ENCODE data around the gene MIER2. TPM values are rescaled to one million over a fixed set of nuclear protein-coding genes. Genes with fewer than 3 reads are reported as not detected.

Gene MIER2
- polyA plus RNA-seq, 1 of the 3 experiments (the other 2 are of a cell fraction) = 15.9 TPM

GRCh38 chr19:335072-335471 is 9.5 kb downstream of the MIER2 start (continued):
- TF ChIP-seq ZBTB33 (IDR thresholded peaks at IDR 0.05; ENCODE audit: borderline replicate concordance, low read depth) = no peak
- no peak for TF ChIP-seq EZH2phosphoT487 (IDR thresholded peaks at IDR 0.05; ENCODE audit: borderline replicate concordance, low read depth)
- no peak for TF ChIP-seq RFX5 (IDR thresholded peaks at IDR 0.05; ENCODE audit: low read length)
- no peak for TF ChIP-seq EP300 (IDR thresholded peaks at IDR 0.05; ENCODE audit: borderline replicate concordance in 1 of 2, low read depth in 1 of 2, low read length in 1 of 2)
- TF ChIP-seq YY1 (IDR thresholded peaks at IDR 0.05; ENCODE audit: low read depth) = no peak

GRCh38 chr19:334296-335071 is 10.1 kb downstream of the MIER2 start:
- Histone ChIP-seq H3K4me1 (ENCODE audit: control insufficient read depth in 1 of 2, insufficient read depth in 2 of 2, low read depth in 1 of 2, low read length in 1 of 2) (no peaks in the 10 kb centered on the region), H3K27ac (ENCODE audit: low read depth in 2 of 2, low read length in 1 of 2) (no peak overlapping the region), H3F3A (replicated peaks; ENCODE audit: insufficient read depth) (no peaks in the 10 kb centered on the region), H3K9ac (no peak overlapping the region), H3K9me2 (no peaks in the 10 kb centered on the region), H3K9me3 (no peaks in the 10 kb centered on the region), H3K79me2 (ENCODE audit: insufficient read depth) (peaks cover 72% of the 10 kb centered on the region), H3K27me3 (ENCODE audit: insufficient read depth) (no peaks in the 10 kb centered on the region), H4K20me1 (ENCODE audit: insufficient read depth) (peaks cover 42% of the 10 kb centered on the region), H3K4me2 (no peak overlapping the region), H3K36me3 (replicated peaks in 1 of 2; ENCODE audit: control insufficient read depth in 1 of 2, insufficient read depth in 2 of 2, low read length in 1 of 2) (peaks cover 4 to 25% of the 10 kb centered on the region in 2 experiments), H2AFZ (ENCODE audit: low read depth) (no peak overlapping the region), H3K4me3 (ENCODE audit: low read depth in 2 of 2, low read length in 1 of 2) (no peak overlapping the region)
- TF ChIP-seq EP300 (IDR thresholded peaks at IDR 0.05; ENCODE audit: borderline replicate concordance in 1 of 2, low read depth in 1 of 2, low read length in 1 of 2) = no peak
- no peak for TF ChIP-seq CTCF (IDR thresholded peaks at IDR 0.05)
- no peak for TF ChIP-seq IRF3 (IDR thresholded peaks at IDR 0.05; ENCODE audit: low read depth, low read length)
- no peak for TF ChIP-seq ZBTB33 (IDR thresholded peaks at IDR 0.05; ENCODE audit: borderline replicate concordance, low read depth)
- TF ChIP-seq USF2 (IDR thresholded peaks at IDR 0.05; ENCODE audit: borderline replicate concordance, low read depth, low read length) = no peak
- TF ChIP-seq NRF1 (IDR thresholded peaks at IDR 0.05; ENCODE audit: low read depth, low read length) = no peak
- TF ChIP-seq RXRA (IDR thresholded peaks at IDR 0.05; ENCODE audit: borderline replicate concordance, low read depth) = no peak
- no peak for TF ChIP-seq GATA2 (CRISPR knock-in tag; IDR thresholded peaks at IDR 0.05)
- no peak for DNase-seq
- WGBS (ENCODE audit: low lambda C conversion rate) = 100% methylated on average over 5 of the region's 19 CpGs
- ChIA-PET POLR2A (no interaction called here), CTCF (interaction anchor here (1.3 kb wide), 1 partner anchor 172 kb away, joined by 3 read pairs; no protein-coding TSS in a partner anchor)
